Ovary (tissue), 9 donors: ENCODE measurements around the gene THTPA. TPM values are rescaled to one million over a fixed set of nuclear protein-coding genes. Genes with fewer than 3 reads are reported as not detected.

ENCODE experiments used
- DNase-seq, 5 donors: peaks; one replicate each; pipeline ENCODE4 v3.0.0-alpha.2; 2019 to 2020
- H3K27ac ChIP-seq, 2 donors: fragments of 200-600 bp; one replicate each; pipeline versions ENCODE4 v1.5.1 to v1.8.0; 2019 to 2022
- H3K27me3 ChIP-seq: fragments of 200-600 bp; one replicate; pipeline ENCODE4 v1.8.0; 2022
- H3K36me3 ChIP-seq: fragments of 200-600 bp; sonication (generic); one replicate; pipeline ENCODE4 v1.5.1; 2019
- H3K4me1 ChIP-seq: one replicate; pipeline ENCODE4 v1.8.1; 2013; ENCODE audit warnings: mild to moderate bottlenecking, moderate library complexity; ENCODE audit not compliant: insufficient read depth
- H3K4me3 ChIP-seq: fragments of 200-600 bp; sonication (generic); one replicate; pipeline ENCODE4 v1.5.1; 2017
- H3K9me3 ChIP-seq, 2 donors: fragments of 200-600 bp in 1 of 2; sonication (generic) in 1 of 2; one replicate each; pipeline versions ENCODE4 v1.5.1 to v1.8.1; 2013 to 2019; ENCODE audit warnings: mild to moderate bottlenecking in 1 of 2, moderate library complexity in 1 of 2
- CTCF ChIP-seq, 3 donors: fragments of 450-650 bp in 2 of 3; fragments of 200-600 bp in 1 of 3; IDR thresholded peaks; one replicate each; pipeline versions ENCODE4 v1.5.1 to v1.8.0; 2016 to 2022; ENCODE audit warnings: antibody characterized with exemption in 3 of 3, mild to moderate bottlenecking in 1 of 3
- EP300 ChIP-seq: sonication (generic); formaldehyde crosslinking; IDR thresholded peaks from one replicate; pipeline ENCODE4 v1.6.1; 2017; ENCODE audit warnings: antibody characterized with exemption
- POLR2A ChIP-seq: fragments of 450-650 bp; IDR thresholded peaks from one replicate; pipeline ENCODE4 v1.6.1; 2017; ENCODE audit warnings: antibody characterized with exemption, mild to moderate bottlenecking, moderate library complexity
- WGBS, 3 donors: extraction: QIAGEN DNeasy Blood & Tissue Kit in 1 of 3; methylation state at CpG; one replicate each; pipeline versions ENCODE4 v1.1.5 to v1.1.7; 2013 to 2017; 5-methylcytosine and 5-hydroxymethylcytosine counted together
- intact Hi-C, 4 donors: fragments of 100-400 bp; cut with DNase I; formaldehyde crosslinking; loops; one replicate each; pipeline versions ENCODE4 v1.11.0 to v1.15.1; 2022 to 2023
- polyA plus RNA-seq, 2 donors: library from polyadenylated mRNA; stranded (reverse); fragments of 200-250 nt in 1 of 2; fragments of 350-450 nt in 1 of 2; fragmentation: Illumina TruSeq in 1 of 2; extraction: RNeasy Lipid Tissue Mini Kit (QIAGEN cat#74804) in 1 of 2; gene quantifications; one replicate each; pipeline ENCODE4 v1.2.3, GENCODE V29; 2013 to 2014
- total RNA-seq, 7 donors: library from RNA; depleted of rRNA in 2 of 7; stranded (reverse); fragments of >200 nt in 2 of 7; fragmentation: NEBNext Ultra II Directional in 3 of 7; extraction: Animal tissue kit (Norgen Biotek cat#: 25700) in 3 of 7; gene quantifications; one replicate each; pipeline versions ENCODE4 v1.1.0 to v1.2.4, GENCODE V29; 2016 to 2023
- donor health status: DM: no; HTN: no; CAD: no; lungs with moderate emphysema.
- donor health status: DM: no; HTN: no; CAD: no.
- donor health status: Bipolar disorder and iron deficiency.
- donor health status: DM: yes; HTN: yes; CAD: no.
- donor health status: DM: no; HTN: no; CAD: no.
- donor health status: DM: yes; HTN: yes; CAD: no.

Gene THTPA
- total and polyA plus RNA-seq, 9 donors: 11.5 to 22.3 (median 19.4) TPM

GRCh38 chr14:23571701-23572523 lies 15.8 kb downstream of the THTPA start:
- Histone ChIP-seq H3K9me3 (no peaks in the 10 kb centered on the region), H3K27me3 (no peaks in the 10 kb centered on the region), H3K27ac (no peak overlapping the region), H3K4me1 (peaks cover 1% of the 10 kb centered on the region), H3K36me3 (no peaks in the 10 kb centered on the region), H3K4me3 (no peak overlapping the region)
- intact Hi-C loops: no loop called here
- TF ChIP-seq EP300: no peak
- no peak for DNase-seq
- WGBS, 3 donors: 75 to 79% (median 78%) methylated on average over 14 of the region's 14 CpGs

GRCh38 chr14:23572524-23572828 lies 16.4 kb downstream of the THTPA start:
- Histone ChIP-seq H3K27ac (no peak overlapping the region), H3K27me3 (no peaks in the 10 kb centered on the region), H3K36me3 (no peaks in the 10 kb centered on the region), H3K9me3 (no peaks in the 10 kb centered on the region), H3K4me3 (no peak overlapping the region), H3K4me1 (peaks cover 1% of the 10 kb centered on the region)
- intact Hi-C loops: no loop called here
- 72 to 77% (median 76%) methylated on average over 4 of the region's 4 CpGs for WGBS, 3 donors
- no peak for DNase-seq
- TF ChIP-seq EP300: no peak
- TF ChIP-seq CTCF (IDR thresholded peaks at IDR 0.05): no peak
- no peak for TF ChIP-seq POLR2A

GRCh38 chr14:23572836-23573235 lies 16.8 kb downstream of the THTPA start:
- Histone ChIP-seq H3K27me3 (no peaks in the 10 kb centered on the region), H3K36me3 (no peaks in the 10 kb centered on the region), H3K27ac (no peak overlapping the region), H3K4me1 (peaks cover 1% of the 10 kb centered on the region), H3K4me3 (no peak overlapping the region), H3K9me3 (no peaks in the 10 kb centered on the region)
- intact Hi-C loops: no loop called here
- WGBS, 3 donors: 61 to 66% (median 63%) methylated on average over 4 of the region's 4 CpGs
- DNase-seq: no peak
- TF ChIP-seq POLR2A: no peak
- no peak for TF ChIP-seq CTCF (IDR thresholded peaks at IDR 0.05)
- TF ChIP-seq EP300: no peak

GRCh38 chr14:23573384-23574015 lies 17.4 kb downstream of the THTPA start:
- no peaks in the 10 kb centered on the region for H3K9me3 ChIP-seq
- no peak overlapping the region for H3K27ac ChIP-seq
- DNase-seq: no peak
- intact Hi-C loops: no loop called here
- H3K36me3 ChIP-seq: no peaks in the 10 kb centered on the region
- H3K4me1 ChIP-seq: peaks cover 1% of the 10 kb centered on the region
- H3K27me3 ChIP-seq: no peaks in the 10 kb centered on the region
- 70 to 76% (median 72%) methylated on average over 5 of the region's 5 CpGs for WGBS, 3 donors
- TF ChIP-seq CTCF (IDR thresholded peaks at IDR 0.05) (no peak), POLR2A (no peak), EP300 (no peak)
- H3K4me3 ChIP-seq: no peak overlapping the region
